ENCODE results near the gene TCERG1L.

Gene TCERG1L

DNA sequence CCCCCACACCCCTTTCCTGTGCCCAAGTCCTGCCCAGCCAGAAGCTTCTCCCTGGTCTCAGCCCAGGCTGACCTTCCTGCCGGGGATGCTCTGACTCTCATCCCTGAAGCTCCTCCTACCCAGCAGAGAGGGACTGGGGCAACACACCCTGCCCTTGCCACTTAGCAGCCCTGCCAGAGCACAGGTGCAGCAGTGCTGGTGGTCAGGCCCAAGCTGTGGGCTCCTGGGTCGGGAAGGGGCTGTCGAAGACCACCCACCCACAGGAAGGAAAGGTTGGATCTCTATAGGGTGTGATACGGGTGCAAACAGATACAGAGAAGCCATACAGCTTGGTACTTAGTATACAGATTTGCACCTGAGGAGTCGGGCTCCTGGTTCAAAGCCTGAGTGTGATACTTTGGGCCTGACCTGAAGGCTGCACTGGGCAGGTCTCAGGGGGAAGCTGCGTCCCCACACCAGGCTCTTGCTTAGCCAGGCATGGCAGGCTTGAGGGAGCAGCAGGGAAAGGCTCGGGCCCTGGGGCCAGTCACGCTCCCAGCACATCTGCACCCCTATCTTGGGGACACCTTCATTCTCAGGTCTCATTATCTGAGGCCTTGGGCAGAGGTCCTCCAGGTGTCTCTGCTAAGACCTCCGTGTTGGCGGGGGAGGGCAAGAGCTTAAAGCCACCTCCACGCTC is 47.3 kb downstream of the TCERG1L start:
- TF ChIP-seq TAF1 (IDR thresholded peaks at IDR 0.05; ENCODE audit: low read depth) = no peak
- TF ChIP-seq EP300 (IDR thresholded peaks at IDR 0.05; ENCODE audit: borderline replicate concordance) = no peak
- TF ChIP-seq, protein P1, sequence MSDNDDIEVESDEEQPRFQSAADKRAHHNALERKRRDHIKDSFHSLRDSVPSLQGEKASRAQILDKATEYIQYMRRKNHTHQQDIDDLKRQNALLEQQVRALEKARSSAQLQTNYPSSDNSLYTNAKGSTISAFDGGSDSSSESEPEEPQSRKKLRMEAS (IDR thresholded peaks at IDR 0.05) = no peak
- no peak for TF ChIP-seq CEBPB (IDR thresholded peaks at IDR 0.05)
- no peak for TF ChIP-seq ZBTB7A (IDR thresholded peaks at IDR 0.05; ENCODE audit: low read depth)
- TF ChIP-seq RAD21 (IDR thresholded peaks at IDR 0.05; ENCODE audit: low read depth) = no peak
- no peak for TF ChIP-seq TEAD4 (IDR thresholded peaks at IDR 0.05)

DNA sequence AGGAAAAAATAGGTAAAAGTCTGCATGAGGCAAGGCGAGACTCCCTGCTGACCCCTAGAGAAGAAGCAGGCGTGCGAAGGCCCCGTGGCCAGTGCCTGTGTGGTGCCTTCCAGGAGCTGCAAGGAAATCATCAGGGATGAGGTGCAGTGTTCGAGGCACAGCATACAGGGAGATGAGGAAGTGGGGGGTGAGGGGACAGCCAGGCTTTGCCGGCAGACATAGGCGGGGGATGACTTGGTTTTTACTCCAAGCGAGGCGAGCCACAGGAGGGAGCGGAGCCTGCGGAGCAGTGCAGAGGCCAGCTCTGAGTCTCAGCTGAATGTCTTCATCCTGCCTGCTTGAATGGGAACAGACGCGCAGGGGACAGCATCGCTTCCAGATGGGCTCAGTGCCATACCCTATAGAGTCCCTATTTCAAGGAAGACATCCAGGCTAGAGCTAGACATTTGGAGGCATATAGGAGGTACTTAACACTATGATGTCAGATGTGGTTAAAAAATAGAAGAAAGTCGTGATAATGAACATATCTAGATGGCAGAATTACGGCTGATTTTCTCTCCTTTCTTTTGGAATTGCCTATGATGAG is 49.5 kb downstream of the TCERG1L start:
- TF ChIP-seq NFIC (IDR thresholded peaks at IDR 0.05) (no peak), CREB1 (IDR thresholded peaks at IDR 0.05; ENCODE audit: low read depth) (no peak), TAF1 (IDR thresholded peaks at IDR 0.05; ENCODE audit: low read depth) (no peak), CEBPB (IDR thresholded peaks at IDR 0.05) (no peak), RAD21 (IDR thresholded peaks at IDR 0.05; ENCODE audit: low read depth) (no peak), TCF12 (IDR thresholded peaks at IDR 0.05; ENCODE audit: low read depth) (no peak), TEAD4 (IDR thresholded peaks at IDR 0.05) (no peak), EP300 (IDR thresholded peaks at IDR 0.05; ENCODE audit: borderline replicate concordance) (no peak), EGR1 (IDR thresholded peaks at IDR 0.05) (no peak), FOXM1 (IDR thresholded peaks at IDR 0.05; ENCODE audit: borderline replicate concordance, low read depth) (no peak), ZBTB7A (IDR thresholded peaks at IDR 0.05; ENCODE audit: low read depth) (no peak), YY1 (IDR thresholded peaks at IDR 0.05; ENCODE audit: low read depth) (no peak)
- TF ChIP-seq, protein P1 (IDR thresholded peaks at IDR 0.05) = no peak
- TF ChIP-seq, protein P2, sequence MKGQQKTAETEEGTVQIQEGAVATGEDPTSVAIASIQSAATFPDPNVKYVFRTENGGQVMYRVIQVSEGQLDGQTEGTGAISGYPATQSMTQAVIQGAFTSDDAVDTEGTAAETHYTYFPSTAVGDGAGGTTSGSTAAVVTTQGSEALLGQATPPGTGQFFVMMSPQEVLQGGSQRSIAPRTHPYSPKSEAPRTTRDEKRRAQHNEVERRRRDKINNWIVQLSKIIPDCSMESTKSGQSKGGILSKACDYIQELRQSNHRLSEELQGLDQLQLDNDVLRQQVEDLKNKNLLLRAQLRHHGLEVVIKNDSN (IDR thresholded peaks at IDR 0.05) = no peak
- TF ChIP-seq, protein P3, sequence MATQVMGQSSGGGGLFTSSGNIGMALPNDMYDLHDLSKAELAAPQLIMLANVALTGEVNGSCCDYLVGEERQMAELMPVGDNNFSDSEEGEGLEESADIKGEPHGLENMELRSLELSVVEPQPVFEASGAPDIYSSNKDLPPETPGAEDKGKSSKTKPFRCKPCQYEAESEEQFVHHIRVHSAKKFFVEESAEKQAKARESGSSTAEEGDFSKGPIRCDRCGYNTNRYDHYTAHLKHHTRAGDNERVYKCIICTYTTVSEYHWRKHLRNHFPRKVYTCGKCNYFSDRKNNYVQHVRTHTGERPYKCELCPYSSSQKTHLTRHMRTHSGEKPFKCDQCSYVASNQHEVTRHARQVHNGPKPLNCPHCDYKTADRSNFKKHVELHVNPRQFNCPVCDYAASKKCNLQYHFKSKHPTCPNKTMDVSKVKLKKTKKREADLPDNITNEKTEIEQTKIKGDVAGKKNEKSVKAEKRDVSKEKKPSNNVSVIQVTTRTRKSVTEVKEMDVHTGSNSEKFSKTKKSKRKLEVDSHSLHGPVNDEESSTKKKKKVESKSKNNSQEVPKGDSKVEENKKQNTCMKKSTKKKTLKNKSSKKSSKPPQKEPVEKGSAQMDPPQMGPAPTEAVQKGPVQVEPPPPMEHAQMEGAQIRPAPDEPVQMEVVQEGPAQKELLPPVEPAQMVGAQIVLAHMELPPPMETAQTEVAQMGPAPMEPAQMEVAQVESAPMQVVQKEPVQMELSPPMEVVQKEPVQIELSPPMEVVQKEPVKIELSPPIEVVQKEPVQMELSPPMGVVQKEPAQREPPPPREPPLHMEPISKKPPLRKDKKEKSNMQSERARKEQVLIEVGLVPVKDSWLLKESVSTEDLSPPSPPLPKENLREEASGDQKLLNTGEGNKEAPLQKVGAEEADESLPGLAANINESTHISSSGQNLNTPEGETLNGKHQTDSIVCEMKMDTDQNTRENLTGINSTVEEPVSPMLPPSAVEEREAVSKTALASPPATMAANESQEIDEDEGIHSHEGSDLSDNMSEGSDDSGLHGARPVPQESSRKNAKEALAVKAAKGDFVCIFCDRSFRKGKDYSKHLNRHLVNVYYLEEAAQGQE (IDR thresholded peaks at IDR 0.05; ENCODE audit: low read depth) = no peak

DNA sequence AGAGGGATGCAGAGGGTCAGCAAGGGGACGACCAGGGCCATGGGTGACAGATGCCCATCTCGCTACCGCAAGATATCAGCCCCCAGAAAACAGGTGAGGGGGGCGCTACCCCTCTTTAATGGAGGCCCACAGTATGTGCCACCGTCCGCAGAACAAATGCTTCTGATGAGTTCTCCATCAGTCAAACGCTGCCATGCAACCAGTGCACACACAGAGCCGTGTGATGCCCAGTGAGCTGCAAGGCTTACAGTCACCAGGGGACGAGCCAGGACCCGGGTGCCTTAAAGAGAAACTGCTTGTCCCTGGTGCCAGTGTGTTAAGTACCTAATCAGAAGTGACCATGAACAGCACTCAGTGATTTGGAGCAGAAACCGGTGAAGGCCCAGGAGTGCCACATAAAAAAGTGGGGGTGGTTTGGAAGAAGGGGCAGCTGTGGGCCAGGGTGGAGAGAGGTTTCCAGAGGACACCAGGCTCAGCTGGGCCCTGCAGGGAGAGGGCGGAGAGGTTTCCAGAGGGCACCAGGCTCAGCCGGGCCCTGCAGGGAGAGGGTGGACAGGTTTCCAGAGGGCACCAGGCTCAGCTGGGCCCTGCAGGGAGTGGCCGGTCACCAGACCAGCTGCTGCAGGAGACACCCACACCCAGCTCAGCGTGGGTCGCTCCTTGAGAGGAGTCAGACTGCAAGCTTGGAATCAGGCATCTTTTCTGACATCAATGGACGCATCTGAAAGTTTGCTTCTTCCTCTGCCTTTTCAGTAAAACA is 50.9 kb downstream of the TCERG1L start:
- no peak for TF ChIP-seq EGR1 (IDR thresholded peaks at IDR 0.05)
- TF ChIP-seq RAD21 (IDR thresholded peaks at IDR 0.05; ENCODE audit: low read depth) = no peak
- no peak for TF ChIP-seq TCF12 (IDR thresholded peaks at IDR 0.05; ENCODE audit: low read depth)
- no peak for TF ChIP-seq TAF1 (IDR thresholded peaks at IDR 0.05; ENCODE audit: low read depth)
- no peak for TF ChIP-seq CREB1 (IDR thresholded peaks at IDR 0.05; ENCODE audit: low read depth)
- TF ChIP-seq, protein P3 (IDR thresholded peaks at IDR 0.05; ENCODE audit: low read depth) = no peak
- TF ChIP-seq, protein P1 (IDR thresholded peaks at IDR 0.05) = no peak
- no peak for TF ChIP-seq TEAD4 (IDR thresholded peaks at IDR 0.05)
- no peak for TF ChIP-seq FOXM1 (IDR thresholded peaks at IDR 0.05; ENCODE audit: borderline replicate concordance, low read depth)
- TF ChIP-seq ZBTB7A (IDR thresholded peaks at IDR 0.05; ENCODE audit: low read depth) = no peak
- no peak for TF ChIP-seq NFIC (IDR thresholded peaks at IDR 0.05)

DNA sequence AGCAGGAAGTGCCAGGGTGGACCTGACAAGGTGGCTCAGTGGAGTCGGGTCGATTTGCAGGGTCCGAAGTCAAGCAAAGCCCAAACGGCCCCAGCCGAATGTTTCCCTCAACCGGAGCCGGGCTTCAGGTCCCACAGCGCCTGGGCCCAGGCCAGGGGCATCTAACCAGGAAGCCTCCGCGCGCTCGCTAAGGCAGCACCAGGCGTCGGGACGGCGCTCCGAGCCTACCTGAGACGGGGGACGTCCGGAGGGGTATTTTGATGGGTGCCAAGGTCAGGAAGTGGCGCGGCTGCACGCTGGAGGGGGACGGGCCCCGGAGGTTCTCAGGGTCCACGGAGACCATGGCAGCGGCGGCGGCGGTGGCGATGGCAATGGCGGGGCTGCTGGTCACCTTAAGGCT is 51.5 kb downstream of the TCERG1L start:
- TF ChIP-seq CREB1 (IDR thresholded peaks at IDR 0.05; ENCODE audit: low read depth) (no peak), RAD21 (IDR thresholded peaks at IDR 0.05; ENCODE audit: low read depth) (no peak), ZBTB7A (IDR thresholded peaks at IDR 0.05; ENCODE audit: low read depth) (no peak), FOXM1 (IDR thresholded peaks at IDR 0.05; ENCODE audit: borderline replicate concordance, low read depth) (no peak), CEBPB (IDR thresholded peaks at IDR 0.05) (no peak), YY1 (IDR thresholded peaks at IDR 0.05; ENCODE audit: low read depth) (no peak), TEAD4 (IDR thresholded peaks at IDR 0.05) (no peak), TAF1 (IDR thresholded peaks at IDR 0.05; ENCODE audit: low read depth) (no peak), TCF12 (IDR thresholded peaks at IDR 0.05; ENCODE audit: low read depth) (no peak), EP300 (IDR thresholded peaks at IDR 0.05; ENCODE audit: borderline replicate concordance) (no peak)
- TF ChIP-seq, protein P3 (IDR thresholded peaks at IDR 0.05; ENCODE audit: low read depth) = no peak
- TF ChIP-seq, protein P1 (IDR thresholded peaks at IDR 0.05) = no peak
- TF ChIP-seq, protein P2 (IDR thresholded peaks at IDR 0.05) = no peak
